ENCODE data around the gene IFT122. TPM values are rescaled to one million over a fixed set of nuclear protein-coding genes. Genes with fewer than 3 reads are reported as not detected.
A peak's percentile ranks its signal among the peaks of the same experiment; 100 is the strongest.

The IFT122 gene
- total RNA-seq, 6 experiments from 2014 or later: 7.1 to 16.8 (median 11.5) TPM

DNA sequence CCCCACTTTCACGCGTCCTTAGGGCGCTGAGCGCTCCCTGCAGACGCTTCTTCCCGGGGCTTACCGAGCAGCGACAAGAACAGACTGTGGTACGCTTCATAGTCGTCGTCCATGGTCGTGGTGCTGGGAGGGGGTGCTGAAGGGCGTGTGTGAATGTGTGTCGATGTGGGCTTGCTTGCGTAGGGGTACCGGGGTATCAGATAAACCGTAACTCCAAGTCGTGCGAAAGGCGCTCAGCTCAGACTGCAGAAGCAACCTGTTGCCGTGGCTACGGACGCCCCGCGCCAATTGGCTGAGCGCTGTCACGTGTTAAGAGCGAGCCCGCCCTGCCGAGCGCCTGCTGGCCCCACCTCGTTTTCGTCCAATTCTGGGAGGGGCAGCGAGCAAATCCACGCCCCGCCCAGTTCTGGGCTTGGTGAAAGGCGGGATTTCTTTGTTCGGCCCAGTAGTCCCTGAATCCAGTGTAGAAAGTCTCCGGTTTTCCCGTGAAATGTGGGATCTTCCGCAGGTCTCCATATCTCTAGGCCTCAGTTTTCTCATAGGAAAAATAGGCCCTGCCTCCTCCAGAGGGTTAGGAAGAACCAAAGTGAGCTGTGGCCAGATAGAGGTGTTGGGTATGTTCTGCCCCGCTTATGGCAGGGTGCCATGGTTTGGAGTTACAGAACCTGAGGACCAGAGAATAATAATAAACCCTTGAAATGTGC is 11.5 kb upstream of the IFT122 start, which contains the start of gene EFCAB12:
TSS of gene EFCAB12 (minus strand) at position 261 of the 704 bp plus-strand sequence. CDS start at position 113, 148 bp downstream.
- WGBS (ENCODE audit: insufficient coverage, low coverage, low lambda C conversion rate, missing lambda C conversion rate): 2% methylated on average over 19 of the region's 42 CpGs
- intact Hi-C loops (cut with DNase I): no loop called here
- no peak for TF ChIP-seq CTCF (IDR thresholded peaks at IDR 0.05)
- TF ChIP-seq POLR2A (IDR thresholded peaks at IDR 0.05): no peak
- DNase-seq: peak; percentile 97 to 98 (median 98)
- Histone ChIP-seq H3K27me3 (no peaks in the 10 kb centered on the region), H3K9me3 (no peaks in the 10 kb centered on the region), H3K4me1 (peaks cover 0 to 47% (median 9%) of the 10 kb centered on the region in 4 donors), H3K27ac (peak within 1 kb of the TSS; percentile 30 to 51 (median 38)), H3K4me3 (peak within 1 kb of the TSS; percentile 25 to 52 (median 46)), H3K36me3 (peaks cover 0 to 23% (median 12%) of the 10 kb centered on the region in 4 donors)
- peak; percentile 86 to 96 (median 94) for ATAC-seq

DNA sequence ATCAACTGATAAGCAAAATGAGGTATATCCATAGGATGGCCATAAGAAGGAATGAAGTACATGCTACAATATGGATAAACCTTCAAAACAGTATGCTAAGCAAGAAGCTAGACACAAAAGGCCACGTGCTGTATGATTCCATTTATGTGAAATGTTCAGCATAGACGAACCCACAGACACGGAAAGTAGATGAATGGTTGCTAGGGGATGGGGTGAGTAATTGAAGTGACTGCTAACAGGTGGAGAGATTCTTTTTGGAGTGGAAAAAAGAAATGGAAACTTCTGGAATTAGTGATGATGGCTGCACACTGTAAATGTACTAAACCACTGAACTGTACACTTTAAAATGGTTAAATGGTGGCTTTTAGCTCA is 11.0 kb upstream of the IFT122 start:
- 82% methylated on average over 3 of the region's 3 CpGs for WGBS (ENCODE audit: insufficient coverage, low coverage, low lambda C conversion rate, missing lambda C conversion rate)
- no peaks in the 10 kb centered on the region for H3K9me3 ChIP-seq
- peaks cover 0 to 49% (median 9%) of the 10 kb centered on the region in 4 donors for H3K4me1 ChIP-seq
- H3K36me3 ChIP-seq: peaks cover 0 to 26% (median 12%) of the 10 kb centered on the region in 4 donors
- ATAC-seq: no peak
- H3K4me3 ChIP-seq: peak overlapping the region in 1 of 3 donors; percentile 52
- DNase-seq: no peak
- no peak for TF ChIP-seq POLR2A (IDR thresholded peaks at IDR 0.05)
- TF ChIP-seq CTCF (IDR thresholded peaks at IDR 0.05): no peak
- no peaks in the 10 kb centered on the region for H3K27me3 ChIP-seq
- H3K27ac ChIP-seq: peak overlapping the region; percentile 30 to 51 (median 38)
- intact Hi-C loops (cut with DNase I): no loop called here

- no peak for TF ChIP-seq POLR2A (IDR thresholded peaks at IDR 0.05)
- no peak for TF ChIP-seq CTCF (IDR thresholded peaks at IDR 0.05)
- 88% methylated on average over 2 of the region's 4 CpGs for WGBS (ENCODE audit: insufficient coverage, low coverage, low lambda C conversion rate, missing lambda C conversion rate)
- H3K9me3 ChIP-seq: no peaks in the 10 kb centered on the region
- DNase-seq (no peak), ATAC-seq (no peak)
- no peak overlapping the region for H3K4me3 ChIP-seq
- no peaks in the 10 kb centered on the region for H3K27me3 ChIP-seq
- intact Hi-C loops (cut with DNase I): no loop called here
- H3K4me1 ChIP-seq: peaks cover 0 to 51% (median 10%) of the 10 kb centered on the region in 4 donors
- peaks cover 0 to 26% (median 12%) of the 10 kb centered on the region in 4 donors for H3K36me3 ChIP-seq
- no peak overlapping the region for H3K27ac ChIP-seq
Observed at GRCh38 chr3:129429602-129430001, 10.4 kb upstream of the IFT122 start.

DNA sequence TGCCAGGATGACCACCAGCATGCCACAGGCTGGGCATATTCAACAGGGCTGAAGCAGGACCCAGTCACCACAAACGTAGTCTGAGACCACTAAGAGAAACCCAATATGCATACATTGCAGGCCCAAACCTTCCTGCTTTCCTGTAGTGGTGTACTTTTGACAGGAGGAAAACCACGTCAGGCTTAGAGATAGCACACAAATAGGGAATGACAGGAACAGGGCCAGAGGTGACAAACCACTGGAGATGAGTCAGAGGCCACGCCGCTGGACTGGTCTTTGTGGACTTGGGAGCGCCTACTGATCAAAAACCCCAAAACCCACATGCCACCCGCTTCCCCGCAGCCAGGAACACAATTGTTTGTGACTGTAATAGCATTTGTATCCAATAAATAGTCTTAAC is 8.0 kb upstream of the IFT122 start:
- H3K4me3 ChIP-seq: no peak overlapping the region
- intact Hi-C loops (cut with DNase I): no loop called here
- 17% methylated on average over 6 of the region's 7 CpGs for WGBS (ENCODE audit: insufficient coverage, low coverage, low lambda C conversion rate, missing lambda C conversion rate)
- no peaks in the 10 kb centered on the region for H3K27me3 ChIP-seq
- H3K36me3 ChIP-seq: peaks cover 0 to 38% (median 16%) of the 10 kb centered on the region in 4 donors
- peak; percentile 56 to 69 (median 62) for ATAC-seq
- H3K27ac ChIP-seq: peak overlapping the region; percentile 48 to 83 (median 81)
- peak; percentile 62 to 83 (median 71) for DNase-seq
- H3K9me3 ChIP-seq: no peaks in the 10 kb centered on the region
- H3K4me1 ChIP-seq: peaks cover 0 to 62% (median 15%) of the 10 kb centered on the region in 4 donors
- TF ChIP-seq POLR2A (IDR thresholded peaks at IDR 0.05) (peak; percentile 22), CTCF (IDR thresholded peaks at IDR 0.05) (no peak)

Measured in right lobe of liver (tissue), 6 donors.